GM21526 (cell line): Measurements from ENCODE around the gene VMP1.
"Not testable (repeated sequence)": the region's sequence is repeated elsewhere in the genome, so short reads cannot be mapped to it uniquely, and the experiment has no call there.

Experiments used
- ATAC-seq: cut with Tn5 transposase; IDR thresholded peaks from one replicate; pipeline ENCODE4 v1.9.1; 2021; ENCODE audit warnings: moderate library complexity; ENCODE audit not compliant: unreplicated experiment, low FRiP score

VMP1 gene

GRCh38 chr17:59837308-59838051 is 130.0 kb downstream of the VMP1 start:
- ATAC-seq = peak; percentile 57

GRCh38 chr17:59838052-59838916 is 130.8 kb downstream of the VMP1 start:
- no peak for ATAC-seq

- no peak for ATAC-seq
Measured at GRCh38 chr17:59839651-59840328, 132.3 kb downstream of the VMP1 start.

- ATAC-seq = no peak
Measured at GRCh38 chr17:59840329-59841090, 133.1 kb downstream of the VMP1 start.

GRCh38 chr17:59841091-59841881 is 133.8 kb downstream of the VMP1 start:
- ATAC-seq = not testable (repeated sequence)

GRCh38 chr17:59841882-59842263 is 134.4 kb downstream of the VMP1 start:
- ATAC-seq = not testable (repeated sequence)

GRCh38 chr17:59842901-59843652 is 135.6 kb downstream of the VMP1 start:
- no peak for ATAC-seq

GRCh38 chr17:59844884-59845594 is 137.6 kb downstream of the VMP1 start:
- no peak for ATAC-seq

GRCh38 chr17:59845595-59846393 is 138.3 kb downstream of the VMP1 start:
- ATAC-seq = no peak

GRCh38 chr17:59846394-59847165 is 139.1 kb downstream of the VMP1 start:
- ATAC-seq = peak; percentile 42

GRCh38 chr17:59848385-59848668 is 140.9 kb downstream of the VMP1 start:
- ATAC-seq = no peak

GRCh38 chr17:59848778-59849177 is 141.3 kb downstream of the VMP1 start:
- ATAC-seq = no peak

GRCh38 chr17:59850311-59850710 is 142.9 kb downstream of the VMP1 start:
- not testable (repeated sequence) for ATAC-seq

- no peak for ATAC-seq
Measured at GRCh38 chr17:59851439-59852375, 144.3 kb downstream of the VMP1 start.

GRCh38 chr17:59852847-59853167 is 145.4 kb downstream of the VMP1 start:
- ATAC-seq = not testable (repeated sequence)
